ENCODE data around the gene EVX1. TPM values are rescaled to one million over a fixed set of nuclear protein-coding genes. Genes with fewer than 3 reads are reported as not detected.
A peak's percentile ranks its signal among the peaks of the same experiment; 100 is the strongest.

Gene EVX1
- polyA plus RNA-seq, 1 donor, result not detected

- DNase-seq, result no peak
Measured at GRCh38 chr7:27205325-27206280, 37.0 kb upstream of the EVX1 start.

GRCh38 chr7:27207348-27207985, 35.1 kb upstream of the EVX1 start:
- DNase-seq, result no peak
- H3K27me3 ChIP-seq (ENCODE audit: control insufficient read depth, insufficient read depth, low read length), result peaks cover 99% of the 10 kb centered on the region
- no peak overlapping the region for H3K27ac ChIP-seq (ENCODE audit: low read length)
- H3K4me1 ChIP-seq (ENCODE audit: control insufficient read depth, insufficient read depth, low read length), result peaks cover 32% of the 10 kb centered on the region
- peaks cover 7% of the 10 kb centered on the region for H3K9me3 ChIP-seq (ENCODE audit: control insufficient read depth, low read depth, low read length)
- 23% methylated on average over 2 of the region's 7 CpGs for WGBS (ENCODE audit: insufficient coverage, low lambda C conversion rate)
- no peaks in the 10 kb centered on the region for H3K36me3 ChIP-seq (ENCODE audit: control insufficient read depth, insufficient read depth, low read length)
- no peak overlapping the region for H3K4me3 ChIP-seq (ENCODE audit: low read length)

More at GRCh38 chr7:27205325-27206280, 37.0 kb upstream of the EVX1 start:
- peaks cover 99% of the 10 kb centered on the region for H3K27me3 ChIP-seq (ENCODE audit: control insufficient read depth, insufficient read depth, low read length)
- peaks cover 30% of the 10 kb centered on the region for H3K4me1 ChIP-seq (ENCODE audit: control insufficient read depth, insufficient read depth, low read length)
- 0% methylated on average over 1 of the region's 52 CpGs for WGBS (ENCODE audit: insufficient coverage, low lambda C conversion rate)
- H3K9me3 ChIP-seq (ENCODE audit: control insufficient read depth, low read depth, low read length), result peaks cover 10% of the 10 kb centered on the region
- no peak overlapping the region for H3K4me3 ChIP-seq (ENCODE audit: low read length)
- H3K27ac ChIP-seq (ENCODE audit: low read length), result no peak overlapping the region
- no peaks in the 10 kb centered on the region for H3K36me3 ChIP-seq (ENCODE audit: control insufficient read depth, insufficient read depth, low read length)

- WGBS (ENCODE audit: insufficient coverage, low lambda C conversion rate), result no CpG with 5 or more reads among the region's 4 CpGs
- Histone ChIP-seq H3K27me3 (ENCODE audit: control insufficient read depth, insufficient read depth, low read length) (peaks cover 99% of the 10 kb centered on the region), H3K27ac (ENCODE audit: low read length) (no peak overlapping the region), H3K4me3 (ENCODE audit: low read length) (no peak overlapping the region), H3K36me3 (ENCODE audit: control insufficient read depth, insufficient read depth, low read length) (no peaks in the 10 kb centered on the region), H3K4me1 (ENCODE audit: control insufficient read depth, insufficient read depth, low read length) (peaks cover 35% of the 10 kb centered on the region), H3K9me3 (ENCODE audit: control insufficient read depth, low read depth, low read length) (peaks cover 16% of the 10 kb centered on the region)
- DNase-seq, result no peak
Measured at GRCh38 chr7:27208998-27209397, 33.6 kb upstream of the EVX1 start.

- H3K9me3 ChIP-seq (ENCODE audit: control insufficient read depth, low read depth, low read length), result peaks cover 13% of the 10 kb centered on the region
- H3K4me1 ChIP-seq (ENCODE audit: control insufficient read depth, insufficient read depth, low read length), result peaks cover 32% of the 10 kb centered on the region
- peaks cover 99% of the 10 kb centered on the region for H3K27me3 ChIP-seq (ENCODE audit: control insufficient read depth, insufficient read depth, low read length)
- H3K36me3 ChIP-seq (ENCODE audit: control insufficient read depth, insufficient read depth, low read length), result no peaks in the 10 kb centered on the region
- no CpG with 5 or more reads among the region's 11 CpGs for WGBS (ENCODE audit: insufficient coverage, low lambda C conversion rate)
- no peak overlapping the region for H3K27ac ChIP-seq (ENCODE audit: low read length)
- DNase-seq, result no peak
- H3K4me3 ChIP-seq (ENCODE audit: low read length), result peak overlapping the region; percentile 29
Measured at GRCh38 chr7:27209933-27210440, 32.6 kb upstream of the EVX1 start.

GRCh38 chr7:27210441-27211083, 32.0 kb upstream of the EVX1 start:
- peak; percentile 83 to 92 for DNase-seq
- Histone ChIP-seq H3K4me3 (ENCODE audit: low read length) (peak overlapping the region; percentile 29), H3K36me3 (ENCODE audit: control insufficient read depth, insufficient read depth, low read length) (no peaks in the 10 kb centered on the region), H3K27me3 (ENCODE audit: control insufficient read depth, insufficient read depth, low read length) (peaks cover 99% of the 10 kb centered on the region), H3K27ac (ENCODE audit: low read length) (peak overlapping the region; percentile 20), H3K9me3 (ENCODE audit: control insufficient read depth, low read depth, low read length) (peaks cover 9% of the 10 kb centered on the region), H3K4me1 (ENCODE audit: control insufficient read depth, insufficient read depth, low read length) (peaks cover 28% of the 10 kb centered on the region)
- no CpG with 5 or more reads among the region's 32 CpGs for WGBS (ENCODE audit: insufficient coverage, low lambda C conversion rate)

GRCh38 chr7:27211084-27211446, 31.5 kb upstream of the EVX1 start:
- Histone ChIP-seq H3K4me3 (ENCODE audit: low read length) (no peak overlapping the region), H3K27ac (ENCODE audit: low read length) (peak overlapping the region; percentile 20), H3K36me3 (ENCODE audit: control insufficient read depth, insufficient read depth, low read length) (no peaks in the 10 kb centered on the region), H3K4me1 (ENCODE audit: control insufficient read depth, insufficient read depth, low read length) (peaks cover 28% of the 10 kb centered on the region), H3K27me3 (ENCODE audit: control insufficient read depth, insufficient read depth, low read length) (peaks cover 99% of the 10 kb centered on the region), H3K9me3 (ENCODE audit: control insufficient read depth, low read depth, low read length) (peaks cover 9% of the 10 kb centered on the region)
- no peak for DNase-seq
- WGBS (ENCODE audit: insufficient coverage, low lambda C conversion rate), result no CpG with 5 or more reads among the region's 1 CpG

- Histone ChIP-seq H3K27me3 (ENCODE audit: control insufficient read depth, insufficient read depth, low read length) (peaks cover 99% of the 10 kb centered on the region), H3K4me1 (ENCODE audit: control insufficient read depth, insufficient read depth, low read length) (peaks cover 28% of the 10 kb centered on the region), H3K27ac (ENCODE audit: low read length) (no peak overlapping the region), H3K36me3 (ENCODE audit: control insufficient read depth, insufficient read depth, low read length) (no peaks in the 10 kb centered on the region), H3K9me3 (ENCODE audit: control insufficient read depth, low read depth, low read length) (peaks cover 9% of the 10 kb centered on the region), H3K4me3 (ENCODE audit: low read length) (no peak overlapping the region)
- 60% methylated on average over 1 of the region's 3 CpGs for WGBS (ENCODE audit: insufficient coverage, low lambda C conversion rate)
- DNase-seq, result no peak
Measured at GRCh38 chr7:27211764-27212204, 30.8 kb upstream of the EVX1 start.

GRCh38 chr7:27212497-27213432, 29.8 kb upstream of the EVX1 start:
- Histone ChIP-seq H3K36me3 (ENCODE audit: control insufficient read depth, insufficient read depth, low read length) (no peaks in the 10 kb centered on the region), H3K4me1 (ENCODE audit: control insufficient read depth, insufficient read depth, low read length) (peaks cover 28% of the 10 kb centered on the region), H3K9me3 (ENCODE audit: control insufficient read depth, low read depth, low read length) (peaks cover 9% of the 10 kb centered on the region), H3K4me3 (ENCODE audit: low read length) (no peak overlapping the region), H3K27me3 (ENCODE audit: control insufficient read depth, insufficient read depth, low read length) (peaks cover 99% of the 10 kb centered on the region), H3K27ac (ENCODE audit: low read length) (no peak overlapping the region)
- WGBS (ENCODE audit: insufficient coverage, low lambda C conversion rate), result 0% methylated on average over 2 of the region's 52 CpGs
- peak in 1 of 2 donors; percentile 21 for DNase-seq

- DNase-seq, result no peak
Measured at GRCh38 chr7:27213433-27214238, 29.0 kb upstream of the EVX1 start.

More at GRCh38 chr7:27213433-27214238, 29.0 kb upstream of the EVX1 start:
- H3K36me3 ChIP-seq (ENCODE audit: control insufficient read depth, insufficient read depth, low read length), result no peaks in the 10 kb centered on the region
- peaks cover 9% of the 10 kb centered on the region for H3K9me3 ChIP-seq (ENCODE audit: control insufficient read depth, low read depth, low read length)
- H3K4me3 ChIP-seq (ENCODE audit: low read length), result no peak overlapping the region
- no peak overlapping the region for H3K27ac ChIP-seq (ENCODE audit: low read length)
- peaks cover 28% of the 10 kb centered on the region for H3K4me1 ChIP-seq (ENCODE audit: control insufficient read depth, insufficient read depth, low read length)
- H3K27me3 ChIP-seq (ENCODE audit: control insufficient read depth, insufficient read depth, low read length), result peaks cover 94% of the 10 kb centered on the region
- WGBS (ENCODE audit: insufficient coverage, low lambda C conversion rate), result no CpG with 5 or more reads among the region's 50 CpGs
